K562 (cell line): Measurements from ENCODE around the gene LSR.

Source experiments
- CREB1 ChIP-seq, 2 experiments: sonication (generic) in 1 of 2; formaldehyde crosslinking in 1 of 2; IDR thresholded peaks; 2 replicates each; pipeline versions ENCODE4 v1.6.1 to v1.8.0; 2012 to 2022; ENCODE audit warnings: inconsistent platforms in 1 of 2, mild to moderate bottlenecking in 1 of 2, missing genetic modification reagents in 1 of 2, moderate library complexity in 1 of 2
- EP300 ChIP-seq: IDR thresholded peaks from 2 replicates; pipeline ENCODE4 v1.6.1; 2012; ENCODE audit warnings: low read length, improper control_type of control experiment
- GABPA ChIP-seq: fragments of 200-800 bp; sonication (Bioruptor generic); conservative IDR thresholded peaks from 2 replicates; pipeline ENCODE4 v1.6.1; 2016; ENCODE audit warnings: low read depth, missing genetic modification characterization, missing compliant biosample characterization
- KDM1A ChIP-seq, 2 experiments: fragments of 450-650 bp; IDR thresholded peaks; 2 replicates each; pipeline ENCODE4 v1.6.1; 2016; ENCODE audit warnings: mild to moderate bottlenecking in 2 of 2
- RNF2 ChIP-seq: sonication (generic); IDR thresholded peaks from 2 replicates; pipeline ENCODE4 v1.6.1; 2016
- TAF7 ChIP-seq: fragments of 450-650 bp; IDR thresholded peaks from 2 replicates; pipeline ENCODE4 v1.6.1; 2016; ENCODE audit warnings: missing genetic modification characterization, missing compliant biosample characterization
- ZC3H11A ChIP-seq: IDR thresholded peaks from 2 replicates; pipeline ENCODE4 v1.6.1; 2012; ENCODE audit warnings: low read depth, low read length, improper control_type of control experiment
- ZNF124 ChIP-seq: sonication (generic); formaldehyde crosslinking; IDR thresholded peaks from 2 replicates; pipeline ENCODE4 v1.8.1; 2022; ENCODE audit warnings: missing genetic modification reagents
- ZNF57 ChIP-seq: fragments of 450-650 bp; formaldehyde crosslinking; IDR thresholded peaks from 2 replicates; pipeline ENCODE4 v1.4.0; 2020; ENCODE audit warnings: mild to moderate bottlenecking, moderate library complexity
- ZSCAN29 ChIP-seq: fragments of 450-650 bp; IDR thresholded peaks from 2 replicates; pipeline ENCODE4 v1.6.1; 2017
- TF ChIP-seq, protein P1 (sequence below): fragments of 150-350 bp; conservative IDR thresholded peaks from 2 replicates; pipeline ENCODE4 v1.6.1; 2014; ENCODE audit warnings: low read length
- TF ChIP-seq, protein P2 (sequence below): sonication (generic); formaldehyde crosslinking; IDR thresholded peaks from 2 replicates; pipeline ENCODE4 v1.8.0; 2022; ENCODE audit warnings: missing genetic modification reagents, mild to moderate bottlenecking, borderline replicate concordance

DNA sequence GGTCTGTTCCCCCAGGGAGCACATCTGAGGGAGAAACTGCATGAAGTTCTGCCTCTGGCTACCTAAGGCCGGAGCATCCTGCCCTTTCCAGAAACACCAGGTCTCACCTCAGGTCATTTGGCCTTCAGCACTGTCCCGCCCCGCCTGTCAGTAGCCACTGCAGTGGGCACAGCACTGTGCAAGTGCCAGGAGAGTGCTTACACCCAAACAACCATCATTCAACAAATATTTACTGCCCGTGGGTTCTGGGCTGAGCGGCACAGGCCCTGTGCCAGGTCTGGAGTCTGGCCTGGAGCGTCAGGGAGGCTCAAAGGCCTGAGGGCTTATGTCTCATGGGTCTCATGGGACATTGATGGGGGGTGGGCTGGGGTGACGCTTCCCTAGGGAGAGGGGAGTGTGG, 22.7 kb downstream of the LSR start:
- TF ChIP-seq GABPA (tag), result no peak
- TF ChIP-seq CREB1 (IDR thresholded peaks at IDR 0.05), result no peak
- TF ChIP-seq CREB1 (CRISPR knock-in tag; IDR thresholded peaks at IDR 0.05), result no peak
- TF ChIP-seq ZSCAN29, result no peak
- no peak for TF ChIP-seq KDM1A (IDR thresholded peaks at IDR 0.05)
- TF ChIP-seq ZNF124 (CRISPR knock-in tag), result no peak
- TF ChIP-seq EP300, result no peak
- TF ChIP-seq, protein P1, sequence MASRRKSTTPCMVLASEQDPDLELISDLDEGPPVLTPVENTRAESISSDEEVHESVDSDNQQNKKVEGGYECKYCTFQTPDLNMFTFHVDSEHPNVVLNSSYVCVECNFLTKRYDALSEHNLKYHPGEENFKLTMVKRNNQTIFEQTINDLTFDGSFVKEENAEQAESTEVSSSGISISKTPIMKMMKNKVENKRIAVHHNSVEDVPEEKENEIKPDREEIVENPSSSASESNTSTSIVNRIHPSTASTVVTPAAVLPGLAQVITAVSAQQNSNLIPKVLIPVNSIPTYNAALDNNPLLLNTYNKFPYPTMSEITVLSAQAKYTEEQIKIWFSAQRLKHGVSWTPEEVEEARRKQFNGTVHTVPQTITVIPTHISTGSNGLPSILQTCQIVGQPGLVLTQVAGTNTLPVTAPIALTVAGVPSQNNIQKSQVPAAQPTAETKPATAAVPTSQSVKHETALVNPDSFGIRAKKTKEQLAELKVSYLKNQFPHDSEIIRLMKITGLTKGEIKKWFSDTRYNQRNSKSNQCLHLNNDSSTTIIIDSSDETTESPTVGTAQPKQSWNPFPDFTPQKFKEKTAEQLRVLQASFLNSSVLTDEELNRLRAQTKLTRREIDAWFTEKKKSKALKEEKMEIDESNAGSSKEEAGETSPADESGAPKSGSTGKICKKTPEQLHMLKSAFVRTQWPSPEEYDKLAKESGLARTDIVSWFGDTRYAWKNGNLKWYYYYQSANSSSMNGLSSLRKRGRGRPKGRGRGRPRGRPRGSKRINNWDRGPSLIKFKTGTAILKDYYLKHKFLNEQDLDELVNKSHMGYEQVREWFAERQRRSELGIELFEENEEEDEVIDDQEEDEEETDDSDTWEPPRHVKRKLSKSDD, result no peak
- no peak for TF ChIP-seq RNF2
- no peak for TF ChIP-seq ZNF57 (CRISPR knock-in tag)
- no peak for TF ChIP-seq ZC3H11A
- TF ChIP-seq TAF7 (tag), result no peak
- TF ChIP-seq, protein P2, sequence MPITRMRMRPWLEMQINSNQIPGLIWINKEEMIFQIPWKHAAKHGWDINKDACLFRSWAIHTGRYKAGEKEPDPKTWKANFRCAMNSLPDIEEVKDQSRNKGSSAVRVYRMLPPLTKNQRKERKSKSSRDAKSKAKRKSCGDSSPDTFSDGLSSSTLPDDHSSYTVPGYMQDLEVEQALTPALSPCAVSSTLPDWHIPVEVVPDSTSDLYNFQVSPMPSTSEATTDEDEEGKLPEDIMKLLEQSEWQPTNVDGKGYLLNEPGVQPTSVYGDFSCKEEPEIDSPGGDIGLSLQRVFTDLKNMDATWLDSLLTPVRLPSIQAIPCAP (CRISPR knock-in tag), result no peak
